ENCODE results near the gene ZNF507.

The ZNF507 gene

GRCh38 chr19:32317086-32317485 lies 28.3 kb upstream of the ZNF507 start:
- no peak overlapping the region for H2BK120ac ChIP-seq (ENCODE audit: low read depth, low read length)
- no peak overlapping the region for H3K27ac ChIP-seq (ENCODE audit: low read depth, low read length)
- H3K27me3 ChIP-seq (ENCODE audit: insufficient read depth, low read length, poor library complexity) = no peaks in the 10 kb centered on the region
- no peaks in the 10 kb centered on the region for H3K4me1 ChIP-seq (ENCODE audit: control insufficient read depth, low read depth, low read length)
- H3K18ac ChIP-seq (ENCODE audit: low read length) = no peak overlapping the region
- no peak overlapping the region for H3K23ac ChIP-seq (ENCODE audit: low read length)
- H2BK15ac ChIP-seq (replicated peaks; ENCODE audit: low read depth) = no peak overlapping the region
- H2BK5ac ChIP-seq (ENCODE audit: low read length) = no peak overlapping the region
- H3K4ac ChIP-seq (ENCODE audit: low read depth, low read length) = no peak overlapping the region
- no peaks in the 10 kb centered on the region for H3K79me1 ChIP-seq (ENCODE audit: low read length)
- WGBS (ENCODE audit: extremely low coverage, insufficient coverage, low lambda C conversion rate) = no CpG with 5 or more reads among the region's 1 CpG
- no peak overlapping the region for H2AK5ac ChIP-seq (ENCODE audit: low read length)
- no peaks in the 10 kb centered on the region for H3K36me3 ChIP-seq (ENCODE audit: control insufficient read depth, insufficient read depth, low read length)
- no peak overlapping the region for H3K56ac ChIP-seq (ENCODE audit: low read length)
- H3K4me2 ChIP-seq (ENCODE audit: low read length) = no peak overlapping the region
- no peaks in the 10 kb centered on the region for H3K79me2 ChIP-seq (ENCODE audit: control insufficient read depth, insufficient read depth, low read length)
- no peak for DNase-seq
- H3K4me3 ChIP-seq (ENCODE audit: low read length) = no peak overlapping the region
- no peak overlapping the region for H4K8ac ChIP-seq (ENCODE audit: low read depth, low read length)
- no peak overlapping the region for H3K9ac ChIP-seq (ENCODE audit: low read length)
- no peak overlapping the region for H4K5ac ChIP-seq (ENCODE audit: low read length)

GRCh38 chr19:32318884-32319520 lies 26.4 kb upstream of the ZNF507 start:
- no peak overlapping the region for H3K9ac ChIP-seq (ENCODE audit: low read length)
- no peak overlapping the region for H2BK15ac ChIP-seq (replicated peaks; ENCODE audit: low read depth)
- no peaks in the 10 kb centered on the region for H3K79me1 ChIP-seq (ENCODE audit: low read length)
- no peak overlapping the region for H3K27ac ChIP-seq (ENCODE audit: low read depth, low read length)
- no peak overlapping the region for H2BK120ac ChIP-seq (ENCODE audit: low read depth, low read length)
- H3K18ac ChIP-seq (ENCODE audit: low read length) = no peak overlapping the region
- H3K4me1 ChIP-seq (ENCODE audit: control insufficient read depth, low read depth, low read length) = no peaks in the 10 kb centered on the region
- no peaks in the 10 kb centered on the region for H3K27me3 ChIP-seq (ENCODE audit: insufficient read depth, low read length, poor library complexity)
- no peaks in the 10 kb centered on the region for H3K36me3 ChIP-seq (ENCODE audit: control insufficient read depth, insufficient read depth, low read length)
- no peak overlapping the region for H3K4me2 ChIP-seq (ENCODE audit: low read length)
- no peak overlapping the region for H3K4ac ChIP-seq (ENCODE audit: low read depth, low read length)
- H4K8ac ChIP-seq (ENCODE audit: low read depth, low read length) = no peak overlapping the region
- H2AK5ac ChIP-seq (ENCODE audit: low read length) = no peak overlapping the region
- no peak overlapping the region for H3K56ac ChIP-seq (ENCODE audit: low read length)
- WGBS (ENCODE audit: extremely low coverage, insufficient coverage, low lambda C conversion rate) = no CpG with 5 or more reads among the region's 5 CpGs
- H4K5ac ChIP-seq (ENCODE audit: low read length) = no peak overlapping the region
- peak; percentile 92 for DNase-seq
- H3K79me2 ChIP-seq (ENCODE audit: control insufficient read depth, insufficient read depth, low read length) = no peaks in the 10 kb centered on the region
- H3K4me3 ChIP-seq (ENCODE audit: low read length) = no peak overlapping the region
- no peak overlapping the region for H3K23ac ChIP-seq (ENCODE audit: low read length)
- H2BK5ac ChIP-seq (ENCODE audit: low read length) = no peak overlapping the region

- Histone ChIP-seq H4K8ac (ENCODE audit: low read depth, low read length) (no peak overlapping the region), H3K18ac (ENCODE audit: low read length) (no peak overlapping the region), H3K4me2 (ENCODE audit: low read length) (no peak overlapping the region), H2BK120ac (ENCODE audit: low read depth, low read length) (no peak overlapping the region), H3K56ac (ENCODE audit: low read length) (no peak overlapping the region), H3K27me3 (ENCODE audit: insufficient read depth, low read length, poor library complexity) (no peaks in the 10 kb centered on the region), H3K79me1 (ENCODE audit: low read length) (no peaks in the 10 kb centered on the region), H3K36me3 (ENCODE audit: control insufficient read depth, insufficient read depth, low read length) (no peaks in the 10 kb centered on the region), H3K4me3 (ENCODE audit: low read length) (no peak overlapping the region), H4K5ac (ENCODE audit: low read length) (no peak overlapping the region), H3K4ac (ENCODE audit: low read depth, low read length) (no peak overlapping the region), H2BK5ac (ENCODE audit: low read length) (no peak overlapping the region), H2AK5ac (ENCODE audit: low read length) (no peak overlapping the region), H3K4me1 (ENCODE audit: control insufficient read depth, low read depth, low read length) (no peaks in the 10 kb centered on the region), H2BK15ac (replicated peaks; ENCODE audit: low read depth) (no peak overlapping the region), H3K9ac (ENCODE audit: low read length) (no peak overlapping the region), H3K79me2 (ENCODE audit: control insufficient read depth, insufficient read depth, low read length) (no peaks in the 10 kb centered on the region), H3K23ac (ENCODE audit: low read length) (no peak overlapping the region), H3K27ac (ENCODE audit: low read depth, low read length) (no peak overlapping the region)
- DNase-seq = no peak
- WGBS (ENCODE audit: extremely low coverage, insufficient coverage, low lambda C conversion rate) = no CpG with 5 or more reads among the region's 7 CpGs
Measured at GRCh38 chr19:32322541-32322940, 22.9 kb upstream of the ZNF507 start.

DNA sequence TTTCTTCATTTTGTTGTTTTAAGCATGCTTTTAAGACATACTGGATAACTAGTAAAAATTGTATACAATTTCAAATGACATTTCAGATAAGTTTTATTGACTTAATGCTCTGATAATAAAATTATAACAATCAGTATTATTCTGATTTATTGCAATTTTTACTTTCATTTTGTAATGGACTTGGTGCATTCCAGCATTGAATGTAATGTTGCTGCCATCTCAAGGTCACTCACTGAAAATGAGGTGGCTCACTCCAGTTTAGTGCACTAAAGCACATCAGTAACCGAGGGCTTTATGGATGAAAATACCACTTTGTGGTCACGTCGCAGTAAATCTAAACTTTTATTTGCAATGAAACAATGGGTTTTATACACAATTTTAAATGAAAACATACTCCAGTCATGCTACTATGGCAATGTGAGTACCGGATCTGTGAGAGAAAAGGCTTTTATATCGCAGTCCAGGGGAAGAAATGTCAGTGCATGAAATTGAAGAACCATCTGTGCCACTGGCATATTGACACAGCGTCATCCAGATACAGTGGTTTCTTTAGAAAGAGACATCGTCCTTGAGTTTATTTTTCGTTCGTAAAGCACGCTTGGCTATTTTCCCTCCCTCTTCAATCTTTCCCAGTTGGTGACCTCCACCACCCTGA lies 20.7 kb upstream of the ZNF507 start:
- no peak overlapping the region for H3K23ac ChIP-seq (ENCODE audit: low read length)
- H3K4me2 ChIP-seq (ENCODE audit: low read length) = no peak overlapping the region
- no peak overlapping the region for H3K27ac ChIP-seq (ENCODE audit: low read depth, low read length)
- H3K4me1 ChIP-seq (ENCODE audit: control insufficient read depth, low read depth, low read length) = no peaks in the 10 kb centered on the region
- H3K4ac ChIP-seq (ENCODE audit: low read depth, low read length) = no peak overlapping the region
- DNase-seq = no peak
- no peak overlapping the region for H3K9ac ChIP-seq (ENCODE audit: low read length)
- no peak overlapping the region for H3K4me3 ChIP-seq (ENCODE audit: low read length)
- no CpG with 5 or more reads among the region's 10 CpGs for WGBS (ENCODE audit: extremely low coverage, insufficient coverage, low lambda C conversion rate)
- H3K79me1 ChIP-seq (ENCODE audit: low read length) = no peaks in the 10 kb centered on the region
- H3K36me3 ChIP-seq (ENCODE audit: control insufficient read depth, insufficient read depth, low read length) = no peaks in the 10 kb centered on the region
- no peak overlapping the region for H2BK120ac ChIP-seq (ENCODE audit: low read depth, low read length)
- H4K8ac ChIP-seq (ENCODE audit: low read depth, low read length) = no peak overlapping the region
- no peaks in the 10 kb centered on the region for H3K79me2 ChIP-seq (ENCODE audit: control insufficient read depth, insufficient read depth, low read length)
- H4K5ac ChIP-seq (ENCODE audit: low read length) = no peak overlapping the region
- H3K56ac ChIP-seq (ENCODE audit: low read length) = no peak overlapping the region
- H2AK5ac ChIP-seq (ENCODE audit: low read length) = no peak overlapping the region
- H2BK15ac ChIP-seq (replicated peaks; ENCODE audit: low read depth) = no peak overlapping the region
- no peaks in the 10 kb centered on the region for H3K27me3 ChIP-seq (ENCODE audit: insufficient read depth, low read length, poor library complexity)
- no peak overlapping the region for H2BK5ac ChIP-seq (ENCODE audit: low read length)
- H3K18ac ChIP-seq (ENCODE audit: low read length) = no peak overlapping the region

DNA sequence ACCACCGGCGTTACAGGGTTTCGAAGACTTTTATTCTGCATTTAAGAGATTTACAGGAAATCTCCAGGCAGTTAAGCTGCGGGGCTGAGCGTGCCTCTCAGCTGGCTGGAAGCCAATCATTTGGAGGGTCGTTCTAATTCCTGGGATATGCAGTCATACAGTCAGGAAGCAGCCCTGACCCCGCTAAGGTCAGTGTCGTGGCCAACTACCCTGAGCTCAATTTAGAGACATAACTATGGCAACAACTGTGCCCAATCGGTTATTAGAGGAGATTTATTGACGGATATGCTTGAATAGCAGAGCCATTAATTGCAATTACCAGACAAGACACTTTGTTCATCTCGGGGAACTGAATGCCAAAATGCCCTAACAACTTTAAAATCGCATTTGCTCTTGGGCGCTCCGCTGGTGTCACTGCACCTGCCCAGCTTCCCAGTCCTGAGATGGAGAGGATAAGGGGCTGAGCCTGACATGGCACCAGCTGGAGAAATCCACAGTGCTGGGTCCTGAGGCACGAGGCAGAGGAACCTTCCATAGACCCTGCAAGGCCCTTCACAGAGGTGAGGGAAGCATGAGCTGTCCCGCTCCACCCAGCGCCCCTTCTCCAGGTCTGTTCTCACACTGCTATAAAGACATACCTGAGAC lies 15.1 kb upstream of the ZNF507 start:
- Histone ChIP-seq H3K23ac (ENCODE audit: low read length) (no peak overlapping the region), H3K27me3 (ENCODE audit: insufficient read depth, low read length, poor library complexity) (no peaks in the 10 kb centered on the region), H3K36me3 (ENCODE audit: control insufficient read depth, insufficient read depth, low read length) (no peaks in the 10 kb centered on the region), H3K4me1 (ENCODE audit: control insufficient read depth, low read depth, low read length) (no peaks in the 10 kb centered on the region), H2BK120ac (ENCODE audit: low read depth, low read length) (no peak overlapping the region), H2BK5ac (ENCODE audit: low read length) (no peak overlapping the region), H2AK5ac (ENCODE audit: low read length) (no peak overlapping the region), H3K4me2 (ENCODE audit: low read length) (no peak overlapping the region), H4K8ac (ENCODE audit: low read depth, low read length) (no peak overlapping the region), H3K79me1 (ENCODE audit: low read length) (no peaks in the 10 kb centered on the region), H3K27ac (ENCODE audit: low read depth, low read length) (no peak overlapping the region), H4K5ac (ENCODE audit: low read length) (no peak overlapping the region), H3K56ac (ENCODE audit: low read length) (no peak overlapping the region), H3K79me2 (ENCODE audit: control insufficient read depth, insufficient read depth, low read length) (no peaks in the 10 kb centered on the region), H3K4me3 (ENCODE audit: low read length) (no peak overlapping the region), H2BK15ac (replicated peaks; ENCODE audit: low read depth) (no peak overlapping the region), H3K9ac (ENCODE audit: low read length) (no peak overlapping the region), H3K4ac (ENCODE audit: low read depth, low read length) (no peak overlapping the region), H3K18ac (ENCODE audit: low read length) (no peak overlapping the region)
- peak; percentile 29 for DNase-seq
- WGBS (ENCODE audit: extremely low coverage, insufficient coverage, low lambda C conversion rate) = no CpG with 5 or more reads among the region's 17 CpGs
